ENCODE results near the gene TEX44.

GRCh38 chr2:231611273-231612108 is 18.8 kb downstream of the TEX44 start:
- TF ChIP-seq, protein P1, sequence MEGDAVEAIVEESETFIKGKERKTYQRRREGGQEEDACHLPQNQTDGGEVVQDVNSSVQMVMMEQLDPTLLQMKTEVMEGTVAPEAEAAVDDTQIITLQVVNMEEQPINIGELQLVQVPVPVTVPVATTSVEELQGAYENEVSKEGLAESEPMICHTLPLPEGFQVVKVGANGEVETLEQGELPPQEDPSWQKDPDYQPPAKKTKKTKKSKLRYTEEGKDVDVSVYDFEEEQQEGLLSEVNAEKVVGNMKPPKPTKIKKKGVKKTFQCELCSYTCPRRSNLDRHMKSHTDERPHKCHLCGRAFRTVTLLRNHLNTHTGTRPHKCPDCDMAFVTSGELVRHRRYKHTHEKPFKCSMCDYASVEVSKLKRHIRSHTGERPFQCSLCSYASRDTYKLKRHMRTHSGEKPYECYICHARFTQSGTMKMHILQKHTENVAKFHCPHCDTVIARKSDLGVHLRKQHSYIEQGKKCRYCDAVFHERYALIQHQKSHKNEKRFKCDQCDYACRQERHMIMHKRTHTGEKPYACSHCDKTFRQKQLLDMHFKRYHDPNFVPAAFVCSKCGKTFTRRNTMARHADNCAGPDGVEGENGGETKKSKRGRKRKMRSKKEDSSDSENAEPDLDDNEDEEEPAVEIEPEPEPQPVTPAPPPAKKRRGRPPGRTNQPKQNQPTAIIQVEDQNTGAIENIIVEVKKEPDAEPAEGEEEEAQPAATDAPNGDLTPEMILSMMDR (IDR thresholded peaks at IDR 0.05) = peak; percentile 76
- TF ChIP-seq POLR2AphosphoS5 (IDR thresholded peaks at IDR 0.05; ENCODE audit: low read depth, low read length) = no peak; the same call in 1 of the 2 replicates
- TF ChIP-seq TCF7L2 (IDR thresholded peaks at IDR 0.05; ENCODE audit: low read depth, low read length) = no peak
- no peak for TF ChIP-seq REST (IDR thresholded peaks at IDR 0.05; ENCODE audit: insufficient read depth in 1 of 2, low read depth in 2 of 2, low read length in 1 of 2)
